HFF-Myc (cell line): ENCODE results near the gene BMF.

Experiments used
- DNase-seq: peaks from one replicate; pipeline ENCODE4 v3.0.0-alpha.2; 2011; ENCODE audit warnings: low read depth; ENCODE audit errors: extremely low read depth
- H3K4me3 ChIP-seq: replicated peaks from 2 replicates; pipeline ENCODE4 v1.5.1; 2011; ENCODE audit warnings: low read depth, mild to moderate bottlenecking, control low read depth, low read length
- TF ChIP-seq, protein P1 (sequence below): IDR thresholded peaks from 2 replicates; pipeline ENCODE4 v1.5.1; 2012; ENCODE audit warnings: mild to moderate bottlenecking, low read depth, low read length, control low read depth; ENCODE audit errors: missing control alignments

The BMF gene

DNA sequence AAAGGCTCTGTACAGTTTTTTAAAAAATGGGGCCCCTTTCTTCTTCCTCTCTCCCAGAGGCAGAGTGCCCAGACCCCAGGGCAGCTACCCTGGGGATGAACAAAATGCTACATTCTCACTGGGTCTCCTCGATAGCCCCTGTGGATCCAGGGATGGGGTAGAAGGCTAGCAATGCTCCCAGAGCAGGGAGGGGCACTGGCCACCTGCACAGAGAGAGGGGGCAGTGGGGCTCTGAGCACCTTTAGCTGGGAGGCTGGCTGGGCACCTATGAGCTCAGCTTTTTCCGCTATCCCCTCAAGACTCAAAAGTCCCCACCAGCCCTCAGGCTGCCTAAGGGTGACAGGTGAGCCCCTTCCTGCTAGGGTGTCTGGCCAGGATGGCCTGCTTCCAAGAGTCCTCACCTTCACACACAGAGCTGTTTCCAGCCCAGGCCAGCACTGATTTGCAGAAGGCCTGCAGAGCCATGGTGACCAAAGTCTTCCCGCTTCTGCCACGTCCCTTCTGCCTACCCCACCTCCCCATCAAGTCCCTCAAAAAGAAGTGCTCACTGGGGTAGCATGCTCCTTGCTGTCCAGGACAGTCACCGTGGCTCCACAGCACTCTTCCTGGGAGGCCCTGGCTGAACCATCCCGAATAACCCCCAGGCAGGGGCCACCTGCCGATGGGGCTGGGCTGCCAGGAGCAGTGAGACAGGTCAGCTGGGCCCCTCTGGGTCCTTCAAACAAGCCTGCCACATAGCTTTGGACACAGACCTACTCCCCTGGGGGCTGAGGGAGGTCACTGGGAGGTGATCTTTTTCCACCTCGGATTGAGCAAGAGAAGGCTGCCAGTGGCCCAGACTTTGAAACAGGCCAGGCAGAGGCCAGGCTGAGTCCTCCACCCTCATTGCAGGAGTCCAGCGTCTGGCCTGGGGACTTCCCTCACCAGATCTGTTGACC is 20.4 kb downstream of the BMF start:
- no peak for DNase-seq
- H3K4me3 ChIP-seq: no peak overlapping the region
- TF ChIP-seq, protein P1, sequence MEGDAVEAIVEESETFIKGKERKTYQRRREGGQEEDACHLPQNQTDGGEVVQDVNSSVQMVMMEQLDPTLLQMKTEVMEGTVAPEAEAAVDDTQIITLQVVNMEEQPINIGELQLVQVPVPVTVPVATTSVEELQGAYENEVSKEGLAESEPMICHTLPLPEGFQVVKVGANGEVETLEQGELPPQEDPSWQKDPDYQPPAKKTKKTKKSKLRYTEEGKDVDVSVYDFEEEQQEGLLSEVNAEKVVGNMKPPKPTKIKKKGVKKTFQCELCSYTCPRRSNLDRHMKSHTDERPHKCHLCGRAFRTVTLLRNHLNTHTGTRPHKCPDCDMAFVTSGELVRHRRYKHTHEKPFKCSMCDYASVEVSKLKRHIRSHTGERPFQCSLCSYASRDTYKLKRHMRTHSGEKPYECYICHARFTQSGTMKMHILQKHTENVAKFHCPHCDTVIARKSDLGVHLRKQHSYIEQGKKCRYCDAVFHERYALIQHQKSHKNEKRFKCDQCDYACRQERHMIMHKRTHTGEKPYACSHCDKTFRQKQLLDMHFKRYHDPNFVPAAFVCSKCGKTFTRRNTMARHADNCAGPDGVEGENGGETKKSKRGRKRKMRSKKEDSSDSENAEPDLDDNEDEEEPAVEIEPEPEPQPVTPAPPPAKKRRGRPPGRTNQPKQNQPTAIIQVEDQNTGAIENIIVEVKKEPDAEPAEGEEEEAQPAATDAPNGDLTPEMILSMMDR: no peak

DNA sequence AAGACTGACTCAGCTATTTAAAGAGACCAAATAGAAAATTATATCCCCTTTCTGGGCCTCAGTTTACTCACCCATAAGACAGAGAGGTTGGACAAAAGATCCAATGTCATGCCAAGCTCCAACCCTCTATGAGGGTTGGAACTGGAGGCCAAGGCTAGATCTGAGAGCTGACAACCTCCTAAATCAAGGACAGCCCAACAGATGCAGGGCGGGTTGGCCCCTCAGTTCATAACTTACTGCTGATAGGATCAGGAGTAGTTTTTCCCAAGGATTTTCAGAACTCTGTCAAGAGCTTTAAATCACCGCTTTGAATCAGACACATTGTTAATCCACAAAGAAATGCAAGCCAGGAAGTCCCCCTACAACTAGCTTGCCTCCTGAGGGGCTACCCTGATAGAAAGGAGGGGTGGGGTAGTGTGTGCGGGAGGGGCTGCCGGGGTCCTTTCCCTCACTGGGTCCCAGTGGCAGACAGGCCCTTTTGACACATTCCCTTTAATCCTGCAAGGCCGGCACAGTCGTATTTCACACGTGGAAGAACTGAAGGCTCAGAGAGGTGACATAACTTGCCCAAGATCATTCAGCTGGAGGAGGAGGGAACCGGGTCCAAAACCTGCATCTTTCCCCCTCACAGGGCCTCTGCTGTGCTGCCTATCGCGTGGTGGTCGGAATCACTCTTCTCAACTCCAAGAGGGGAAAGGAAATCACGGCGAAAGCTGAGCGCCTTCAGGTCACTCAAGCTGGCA is 21.4 kb downstream of the BMF start:
- no peak overlapping the region for H3K4me3 ChIP-seq
- no peak for DNase-seq
- TF ChIP-seq, protein P1: no peak

DNA sequence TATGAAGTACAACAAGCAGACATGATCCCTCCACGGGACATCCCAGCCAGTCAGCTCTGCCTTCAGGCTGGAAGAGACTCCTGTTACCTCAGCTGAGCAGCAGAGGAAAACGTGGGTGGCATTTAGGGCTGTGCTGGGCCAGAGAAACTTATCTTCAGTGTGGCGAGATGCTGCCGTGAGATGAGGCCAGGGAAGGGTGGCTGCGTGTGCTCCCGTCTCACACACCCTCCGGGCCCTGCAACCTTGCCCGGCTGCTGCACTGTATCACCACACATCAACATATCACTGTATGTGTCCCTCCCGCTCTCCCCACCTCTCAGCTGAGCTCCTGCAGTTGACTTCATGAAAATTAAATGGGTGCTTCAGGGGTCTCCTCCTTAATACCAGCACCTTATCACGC is 23.4 kb downstream of the BMF start:
- TF ChIP-seq, protein P1: no peak
- DNase-seq: no peak
- no peak overlapping the region for H3K4me3 ChIP-seq

DNA sequence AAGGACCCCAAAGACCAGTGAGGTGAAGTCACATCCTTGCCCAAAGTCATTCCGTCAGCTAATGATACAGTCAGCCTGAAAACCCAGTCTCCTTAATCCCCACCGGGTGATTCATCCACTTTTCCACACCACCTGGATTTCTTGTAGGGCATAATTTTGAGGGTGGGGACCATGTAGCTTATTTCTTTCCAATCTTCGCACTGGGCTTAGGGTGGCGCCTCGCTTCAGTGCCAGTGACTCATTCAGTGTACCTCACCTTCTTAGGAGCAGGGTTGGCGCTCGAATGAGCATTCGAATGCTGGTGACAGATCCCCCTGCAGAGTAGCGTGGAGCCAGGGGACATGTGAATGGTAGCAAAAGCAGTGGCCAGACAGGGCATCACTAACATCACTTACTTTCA is 24.0 kb downstream of the BMF start:
- TF ChIP-seq, protein P1: no peak
- DNase-seq: no peak
- no peak overlapping the region for H3K4me3 ChIP-seq

DNA sequence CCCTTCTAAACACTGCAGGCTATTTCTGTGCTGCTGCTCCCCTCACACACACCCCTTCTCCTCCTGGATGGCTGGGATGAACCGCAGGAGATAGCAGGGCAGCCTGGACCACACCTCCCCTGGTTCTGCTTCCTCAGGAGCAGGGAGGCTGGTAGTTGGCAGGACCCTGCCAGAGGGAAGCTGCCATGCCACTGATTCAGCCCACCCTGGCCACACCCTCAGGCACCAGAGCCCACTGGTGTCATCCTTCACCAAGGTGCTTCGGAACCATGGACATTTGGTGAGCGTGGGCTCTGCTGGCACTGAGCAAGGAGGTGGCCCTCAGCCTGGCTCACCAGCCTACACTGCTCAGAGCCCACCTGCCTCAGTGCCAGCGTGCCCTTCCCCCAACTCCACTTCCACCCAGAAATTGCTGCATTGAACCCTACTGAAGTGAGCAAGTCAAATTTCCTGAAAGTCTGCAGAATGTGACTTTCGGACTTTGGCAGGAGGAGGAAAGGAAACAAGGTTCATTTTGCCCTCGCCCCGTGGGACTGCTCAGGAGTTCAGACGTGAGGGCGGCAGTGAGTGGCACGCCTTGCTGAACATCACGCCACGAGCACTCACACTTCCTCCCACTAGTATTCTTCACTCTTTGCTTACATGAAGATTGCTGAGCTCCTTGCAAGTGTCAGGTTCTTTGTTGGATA is 26.3 kb downstream of the BMF start:
- H3K4me3 ChIP-seq: no peak overlapping the region; the same call in 1 of the 2 replicates
- no peak for DNase-seq
- TF ChIP-seq, protein P1: no peak

DNA sequence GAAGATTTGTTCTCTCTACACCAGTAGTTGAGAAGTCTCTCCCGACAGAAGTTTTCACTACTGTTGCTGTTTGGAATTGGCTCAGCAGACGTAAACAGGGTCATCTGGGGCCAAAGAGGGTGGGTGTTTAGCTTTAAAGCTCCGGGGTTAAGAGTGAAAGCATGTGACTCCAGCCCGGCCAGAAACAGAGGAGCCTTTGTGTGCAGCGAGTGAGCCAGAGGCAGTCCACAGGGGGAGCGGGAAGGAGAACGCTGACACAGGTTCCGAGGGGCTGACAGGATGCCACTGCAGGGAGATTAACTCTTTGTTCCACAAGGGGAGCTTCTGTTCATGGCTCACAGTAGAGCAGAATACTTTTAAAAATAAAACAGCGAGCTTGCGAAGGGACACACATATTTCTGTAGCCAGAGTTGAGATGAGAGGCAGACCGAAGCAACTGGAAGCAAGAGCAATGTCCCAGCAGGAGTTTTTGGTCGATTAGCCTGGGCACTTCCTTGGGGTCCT is 26.9 kb downstream of the BMF start:
- no peak for DNase-seq
- peak overlapping the region; percentile 14; the same call in 1 of the 2 replicates for H3K4me3 ChIP-seq
- TF ChIP-seq, protein P1: no peak
